Stimulated activated CD8-positive, alpha-beta memory T cell treated with anti-CD3 and anti-CD28 coated beads, Interleukin-15, amount 100 ng/mL, for 24 hours (primary cell): ENCODE data around the gene KIF6.
"Not testable (repeated sequence)": the region's sequence is repeated elsewhere in the genome, so short reads cannot be mapped to it uniquely, and the experiment has no call there.

Experiments used
- DNase-seq: peaks from one replicate; pipeline ENCODE4 v3.0.0-alpha.2; 2020; ENCODE audit warnings: low read depth

KIF6 gene

DNA sequence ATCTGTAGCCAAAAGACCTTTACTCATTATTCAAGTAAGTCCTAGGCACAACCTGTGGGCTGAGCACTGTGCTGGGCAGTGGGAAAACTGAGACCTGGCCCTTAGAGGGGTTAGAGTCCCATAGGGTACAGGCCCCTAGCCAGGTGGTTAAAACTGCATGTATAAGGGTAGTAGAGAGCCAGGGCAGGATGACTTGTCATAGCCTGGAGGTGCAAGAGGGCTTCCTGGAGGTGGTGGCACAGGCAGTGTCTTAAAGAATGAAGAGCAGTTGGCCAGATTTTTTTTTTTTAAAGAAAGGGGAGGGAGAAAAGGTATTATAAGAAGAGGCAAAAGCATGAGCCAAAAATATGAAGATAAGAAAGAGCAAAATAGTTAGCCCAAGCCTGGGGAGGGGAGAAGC, 226.2 kb downstream of the KIF6 start:
- DNase-seq, result no peak

- no peak for DNase-seq
Measured at GRCh38 chr6:39498096-39498495, 227.1 kb downstream of the KIF6 start.

- DNase-seq, result no peak
Measured at GRCh38 chr6:39496915-39497314, 228.3 kb downstream of the KIF6 start.

GRCh38 chr6:39496456-39496855, 228.8 kb downstream of the KIF6 start:
- no peak for DNase-seq

DNA sequence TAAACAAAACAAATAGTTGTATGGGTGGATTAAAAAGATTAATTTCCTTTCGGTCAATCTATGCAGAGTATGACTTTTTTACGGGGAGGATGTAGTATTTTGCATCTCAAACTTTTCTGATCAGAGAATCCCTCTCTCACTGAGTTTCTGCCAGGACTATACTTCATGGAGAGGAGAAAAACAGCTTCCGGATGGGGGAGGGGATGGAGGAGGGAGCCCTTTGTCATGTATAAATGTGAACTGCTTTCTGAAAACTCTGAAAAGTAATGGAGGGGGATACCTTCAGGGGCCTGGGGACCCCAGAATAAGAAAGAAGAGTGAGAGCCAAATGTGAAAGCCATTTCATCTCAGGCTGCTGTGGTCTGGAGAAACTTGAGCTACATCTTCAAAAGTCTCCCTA, 229.6 kb downstream of the KIF6 start:
- DNase-seq, result no peak

GRCh38 chr6:39494998-39495397, 230.2 kb downstream of the KIF6 start:
- no peak for DNase-seq

GRCh38 chr6:39493777-39494176, 231.4 kb downstream of the KIF6 start:
- DNase-seq, result no peak

DNA sequence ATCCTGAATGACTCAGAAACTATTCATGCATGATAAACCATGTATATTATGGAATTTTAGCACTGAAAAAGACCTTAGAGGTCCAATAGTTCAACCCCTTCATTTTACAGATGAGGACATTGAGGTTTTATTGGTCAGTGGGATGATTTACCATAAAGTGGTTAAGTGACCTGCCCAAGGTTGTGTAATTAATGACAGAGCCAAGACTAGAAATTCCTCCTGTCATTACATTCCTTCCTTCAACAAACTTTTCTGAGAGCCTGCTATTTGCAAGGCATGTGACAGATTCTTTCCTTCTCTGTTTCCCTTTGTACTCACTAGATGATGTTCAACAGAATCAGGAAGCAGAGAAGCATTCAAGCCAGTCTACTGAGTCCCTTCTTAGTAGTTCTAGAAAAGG, 232.0 kb downstream of the KIF6 start:
- DNase-seq, result no peak

DNA sequence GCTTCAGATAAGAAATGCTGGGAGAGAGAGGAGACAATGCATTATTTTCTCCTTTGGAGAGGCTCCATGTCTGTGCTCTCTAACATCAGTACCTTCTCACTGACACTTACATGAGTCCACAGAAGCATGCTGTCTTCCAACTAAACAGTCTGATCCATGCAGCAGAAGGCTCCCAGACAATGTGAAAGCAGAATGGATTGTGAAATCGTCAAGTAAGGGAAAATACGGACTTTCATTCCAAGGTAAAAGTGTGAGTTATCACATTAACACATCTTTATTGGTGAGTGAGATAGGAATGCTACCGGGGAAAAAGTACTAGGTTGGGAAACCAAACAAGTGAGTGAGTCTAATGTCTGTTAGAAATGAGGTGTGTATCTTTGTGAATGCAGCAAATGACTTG, 235.1 kb downstream of the KIF6 start:
- no peak for DNase-seq

GRCh38 chr6:39488255-39488879, 236.8 kb downstream of the KIF6 start:
- no peak for DNase-seq

DNA sequence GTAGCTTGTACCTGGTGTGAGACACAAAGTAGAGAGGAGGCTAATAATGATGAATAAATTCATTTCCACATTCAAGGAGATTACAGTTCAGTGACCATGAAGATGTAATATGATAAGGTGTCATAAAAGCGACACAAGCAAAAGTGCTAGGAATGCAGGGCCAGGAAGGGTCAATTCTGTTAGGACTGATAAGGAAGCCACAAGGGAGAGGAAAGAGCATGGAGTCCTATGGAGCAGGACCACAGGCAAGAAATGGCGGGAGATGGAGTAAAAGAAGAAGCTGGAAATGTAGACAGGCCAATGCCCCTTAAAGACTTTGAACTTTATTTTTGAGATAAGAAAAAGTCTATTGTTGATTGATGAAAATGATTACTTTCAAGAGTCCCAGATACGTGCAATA, 240.9 kb downstream of the KIF6 start:
- DNase-seq, result no peak

- DNase-seq, result not testable (repeated sequence)
Measured at GRCh38 chr6:39479819-39480218, 245.4 kb downstream of the KIF6 start.

DNA sequence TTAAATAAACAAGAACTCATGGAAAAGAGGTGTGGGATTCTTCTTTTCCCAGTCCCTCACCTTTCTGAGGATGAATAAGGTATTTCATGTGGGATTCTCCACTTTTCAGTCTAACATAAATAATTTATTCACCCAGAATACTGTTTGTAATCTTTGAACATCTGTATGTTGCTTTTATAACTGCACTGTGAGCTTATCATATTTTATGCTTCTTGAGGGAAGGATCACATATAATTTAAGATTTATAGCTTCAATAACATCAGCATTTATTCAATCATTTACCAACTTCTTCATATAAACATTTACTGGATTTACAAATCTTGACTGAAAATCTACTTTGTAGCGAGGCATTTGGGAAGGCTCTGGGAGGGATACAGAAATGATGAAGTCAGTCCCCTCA, 248.5 kb downstream of the KIF6 start:
- DNase-seq, result no peak

GRCh38 chr6:39476151-39476550, 249.1 kb downstream of the KIF6 start:
- no peak for DNase-seq

DNA sequence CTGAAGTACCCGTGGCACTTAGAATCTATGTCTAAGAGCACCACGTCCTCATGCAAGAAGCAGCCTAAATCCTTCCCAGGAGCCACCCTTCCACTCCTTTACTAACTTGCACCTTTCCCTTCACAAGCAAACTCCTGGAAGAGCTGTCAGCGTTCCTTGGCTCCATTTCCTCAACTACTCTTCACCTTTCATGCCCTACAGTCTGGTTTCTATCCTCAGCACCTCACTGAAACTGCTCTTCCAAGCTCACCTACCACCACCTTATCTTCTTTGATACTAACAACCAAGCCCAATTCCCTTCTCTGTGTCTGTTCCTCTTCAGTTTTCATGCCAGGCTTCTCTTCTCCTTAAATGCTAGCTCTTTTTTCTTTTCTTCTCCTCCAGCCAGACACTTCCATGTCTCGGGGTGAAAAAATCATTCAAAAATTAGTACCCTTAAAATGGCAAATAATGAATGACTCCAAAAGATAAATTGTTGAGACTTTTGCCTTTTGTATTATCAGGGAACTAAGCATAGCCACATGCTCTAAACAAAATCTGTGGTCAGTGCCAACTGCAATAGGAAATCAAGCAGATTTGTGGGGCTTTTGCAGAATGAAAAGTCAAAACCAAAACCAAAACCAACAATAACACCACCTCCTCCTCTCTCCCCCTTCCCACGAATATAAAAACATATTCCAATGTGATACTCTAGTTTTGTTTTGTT, 253.1 kb downstream of the KIF6 start:
- no peak for DNase-seq

- DNase-seq, result no peak
Measured at GRCh38 chr6:39470506-39470905, 254.7 kb downstream of the KIF6 start.

GRCh38 chr6:39468385-39468784, 256.8 kb downstream of the KIF6 start:
- no peak for DNase-seq

- DNase-seq, result no peak
Measured at GRCh38 chr6:39466631-39467030, 258.6 kb downstream of the KIF6 start.

GRCh38 chr6:39465539-39465938, 259.7 kb downstream of the KIF6 start:
- DNase-seq, result no peak

- no peak for DNase-seq
Measured at GRCh38 chr6:39464067-39464466, 261.1 kb downstream of the KIF6 start.

- DNase-seq, result no peak
Measured at GRCh38 chr6:39453956-39454524, 271.2 kb downstream of the KIF6 start.

DNA sequence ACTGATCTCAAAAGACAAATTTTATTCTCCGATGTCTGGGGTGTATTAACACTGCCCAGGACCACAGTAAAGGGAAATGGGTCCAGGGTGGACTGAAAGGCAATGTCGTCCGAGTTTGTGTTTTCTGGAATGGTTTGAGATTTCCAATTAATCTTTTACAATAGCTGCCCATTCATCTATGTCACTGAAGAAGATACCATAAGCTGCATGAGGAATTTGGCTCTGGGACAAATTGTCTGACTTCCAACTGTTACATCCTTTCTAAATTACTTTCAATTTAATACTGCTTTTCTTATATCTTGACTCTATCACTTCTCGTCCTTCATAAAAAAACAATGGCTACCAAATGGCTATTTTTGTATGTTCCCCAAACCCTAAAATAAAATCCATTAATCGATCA, 272.0 kb downstream of the KIF6 start:
- DNase-seq, result no peak

DNA sequence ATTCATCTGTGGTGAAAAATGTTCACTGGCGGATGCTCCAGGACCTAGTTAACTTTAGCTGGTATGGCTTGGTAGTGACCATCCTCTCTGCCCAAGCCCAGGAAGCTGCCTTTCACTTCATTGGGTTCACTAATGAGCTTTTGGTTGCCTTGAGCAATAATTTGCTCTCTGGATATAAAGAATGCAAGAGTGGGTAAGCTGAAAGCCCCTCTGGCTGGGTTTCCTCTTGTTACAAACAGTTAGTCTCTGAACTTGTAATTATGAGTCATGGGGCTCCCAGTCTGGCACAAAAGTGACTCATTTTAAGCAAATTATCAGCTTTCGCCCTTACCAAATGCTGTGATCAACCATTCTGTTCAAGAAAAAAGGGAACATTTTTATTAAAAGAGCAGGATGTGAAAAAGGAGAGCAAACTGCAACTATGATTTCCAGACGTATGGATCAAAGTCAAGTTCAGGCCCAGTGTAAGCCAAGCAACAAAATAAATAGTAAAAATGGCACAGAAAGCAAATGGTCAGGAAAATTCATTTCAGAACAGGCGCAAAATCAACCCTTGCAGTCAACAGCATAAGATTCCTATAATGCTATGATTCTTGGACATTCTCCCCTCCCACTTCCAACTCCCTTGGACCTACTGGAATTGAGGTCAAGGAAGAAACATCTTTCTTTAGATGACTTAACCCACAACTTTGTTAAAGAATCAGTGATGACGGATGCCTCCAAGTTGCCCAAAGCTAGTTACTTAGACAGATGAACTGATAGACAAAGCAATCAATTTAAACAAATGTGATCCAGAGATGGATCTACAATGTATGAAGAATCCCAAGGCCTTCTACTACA, 272.7 kb downstream of the KIF6 start:
- no peak for DNase-seq
